Transverse colon (tissue), 4 donors: ENCODE results near the gene S1PR5.

Experiments
- CTCF ChIP-seq, 5 experiments: fragments of 200-600 bp in 3 of 5; fragments of 450-650 bp in 2 of 5; sonication (generic) in 3 of 5; IDR thresholded peaks; 1 replicate in 2 of 5; 2 replicates in 3 of 5; pipeline ENCODE4 v1.5.1; 2016 to 2017; ENCODE audit warnings: antibody characterized with exemption in 5 of 5, inconsistent platforms in 3 of 5, mild to moderate bottlenecking in 2 of 5, moderate library complexity in 1 of 5
- POLR2A ChIP-seq: fragments of 450-650 bp; IDR thresholded peaks from one replicate; pipeline ENCODE4 v1.6.1; 2016; ENCODE audit warnings: antibody characterized with exemption, mild to moderate bottlenecking, moderate library complexity
- POLR2AphosphoS5 ChIP-seq, 3 donors: sonication (generic); formaldehyde crosslinking; IDR thresholded peaks; one replicate each; pipeline ENCODE4 v1.6.1; 2016; ENCODE audit warnings: antibody characterized with exemption in 3 of 3

- TF ChIP-seq POLR2A (no peak), CTCF (IDR thresholded peaks at IDR 0.05) (no peak), POLR2AphosphoS5 (IDR thresholded peaks at IDR 0.05) (no peak)
Observed at GRCh38 chr19:10551698-10552301, 34.6 kb upstream of the S1PR5 start.
